ENCODE results near the gene CHST3. TPM values are rescaled to one million over a fixed set of nuclear protein-coding genes. Genes with fewer than 3 reads are reported as not detected.
A peak's percentile ranks its signal among the peaks of the same experiment; 100 is the strongest.

CHST3 gene
- total and polyA plus RNA-seq, 8 donors, result 3.1 to 10.8 (median 3.6) TPM

- TF ChIP-seq, protein P1, sequence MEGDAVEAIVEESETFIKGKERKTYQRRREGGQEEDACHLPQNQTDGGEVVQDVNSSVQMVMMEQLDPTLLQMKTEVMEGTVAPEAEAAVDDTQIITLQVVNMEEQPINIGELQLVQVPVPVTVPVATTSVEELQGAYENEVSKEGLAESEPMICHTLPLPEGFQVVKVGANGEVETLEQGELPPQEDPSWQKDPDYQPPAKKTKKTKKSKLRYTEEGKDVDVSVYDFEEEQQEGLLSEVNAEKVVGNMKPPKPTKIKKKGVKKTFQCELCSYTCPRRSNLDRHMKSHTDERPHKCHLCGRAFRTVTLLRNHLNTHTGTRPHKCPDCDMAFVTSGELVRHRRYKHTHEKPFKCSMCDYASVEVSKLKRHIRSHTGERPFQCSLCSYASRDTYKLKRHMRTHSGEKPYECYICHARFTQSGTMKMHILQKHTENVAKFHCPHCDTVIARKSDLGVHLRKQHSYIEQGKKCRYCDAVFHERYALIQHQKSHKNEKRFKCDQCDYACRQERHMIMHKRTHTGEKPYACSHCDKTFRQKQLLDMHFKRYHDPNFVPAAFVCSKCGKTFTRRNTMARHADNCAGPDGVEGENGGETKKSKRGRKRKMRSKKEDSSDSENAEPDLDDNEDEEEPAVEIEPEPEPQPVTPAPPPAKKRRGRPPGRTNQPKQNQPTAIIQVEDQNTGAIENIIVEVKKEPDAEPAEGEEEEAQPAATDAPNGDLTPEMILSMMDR (IDR thresholded peaks at IDR 0.05), result no peak
- H3K36me3 ChIP-seq, result no peaks in the 10 kb centered on the region
- H3K4me1 ChIP-seq, result no peaks in the 10 kb centered on the region
- H3K4me3 ChIP-seq, result no peak overlapping the region
- no peaks in the 10 kb centered on the region for H3K9me3 ChIP-seq
- no peak overlapping the region for H3K27ac ChIP-seq
- FAIRE-seq (no peak), ATAC-seq (no peak), DNase-seq (no peak)
- intact Hi-C loops (cut with DNase I), result no loop called here
- 48 to 54% methylated on average over 6 of the region's 6 CpGs for WGBS, 2 donors
- H3K27me3 ChIP-seq, result no peaks in the 10 kb centered on the region
Observed at GRCh38 chr10:71948496-71949067, 15.6 kb upstream of the CHST3 start.

GRCh38 chr10:71950683-71951082, 13.5 kb upstream of the CHST3 start:
- ATAC-seq (no peak), DNase-seq (no peak), FAIRE-seq (no peak)
- Histone ChIP-seq H3K4me3 (no peak overlapping the region), H3K27ac (no peak overlapping the region), H3K36me3 (no peaks in the 10 kb centered on the region), H3K9me3 (no peaks in the 10 kb centered on the region), H3K27me3 (no peaks in the 10 kb centered on the region), H3K4me1 (no peaks in the 10 kb centered on the region)
- intact Hi-C loops (cut with DNase I), result loop anchor here in 1 of 3 donors (10.0 kb wide), 1 partner anchor 94 kb away; no protein-coding TSS in a partner anchor
- TF ChIP-seq, protein P1 (IDR thresholded peaks at IDR 0.05), result no peak
- WGBS, 2 donors, result 58 to 75% methylated on average over 6 of the region's 6 CpGs

GRCh38 chr10:71952745-71953144, 11.4 kb upstream of the CHST3 start:
- no peak overlapping the region for H3K27ac ChIP-seq
- H3K4me1 ChIP-seq, result no peaks in the 10 kb centered on the region
- no peaks in the 10 kb centered on the region for H3K36me3 ChIP-seq
- WGBS, 2 donors, result 45 to 58% methylated on average over 3 of the region's 3 CpGs
- ATAC-seq, result no peak
- no peak overlapping the region for H3K4me3 ChIP-seq
- no peaks in the 10 kb centered on the region for H3K27me3 ChIP-seq
- TF ChIP-seq, protein P1 (IDR thresholded peaks at IDR 0.05), result no peak
- FAIRE-seq, result no peak
- DNase-seq, result no peak
- no peaks in the 10 kb centered on the region for H3K9me3 ChIP-seq
- intact Hi-C loops (cut with DNase I), result loop anchor here in 1 of 3 donors (10.0 kb wide), 1 partner anchor 92 kb away; no protein-coding TSS in a partner anchor

DNA sequence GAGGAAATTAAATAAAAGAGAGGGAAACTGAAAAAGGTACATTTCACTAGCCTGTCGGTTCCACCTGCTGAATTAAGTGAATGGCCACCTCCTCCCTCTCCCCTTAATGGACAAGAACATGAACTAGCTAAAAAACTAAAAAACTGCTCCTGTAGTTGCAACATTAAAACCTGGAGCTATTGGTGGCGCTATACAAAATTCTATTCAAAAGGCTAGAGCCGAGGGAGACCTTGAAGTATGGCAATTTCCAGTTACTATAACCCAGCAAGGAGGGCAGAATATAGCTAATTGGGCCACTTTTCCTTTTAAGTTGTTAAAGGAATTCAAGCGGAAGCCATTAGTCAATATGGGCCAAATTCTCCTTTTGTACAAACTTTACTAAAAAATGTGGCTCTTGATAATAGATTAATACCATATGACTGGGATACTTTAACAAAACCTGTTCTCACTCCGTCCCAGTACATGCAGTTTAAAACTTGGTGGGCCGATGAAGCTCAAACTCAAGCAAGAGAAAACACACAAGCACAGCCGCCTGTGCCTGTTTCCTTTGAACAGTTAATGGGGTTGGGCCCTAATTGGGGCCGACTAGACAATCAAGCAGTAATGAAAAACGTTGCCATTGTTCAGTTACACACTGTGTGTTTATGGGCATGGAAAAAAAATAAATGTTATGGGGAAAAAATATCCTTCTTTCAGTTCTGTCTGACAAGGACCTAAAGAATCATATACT, 6.5 kb upstream of the CHST3 start:
- 57 to 61% methylated on average over 9 of the region's 9 CpGs for WGBS, 2 donors
- Histone ChIP-seq H3K4me1 (no peaks in the 10 kb centered on the region), H3K4me3 (no peak overlapping the region), H3K27ac (peak overlapping the region in 1 of 4 donors; percentile 23), H3K9me3 (no peaks in the 10 kb centered on the region), H3K36me3 (no peaks in the 10 kb centered on the region), H3K27me3 (no peaks in the 10 kb centered on the region)
- DNase-seq (no peak), FAIRE-seq (no peak), ATAC-seq (no peak)
- intact Hi-C loops (cut with DNase I), result loop anchor here in 1 of 3 donors (10.0 kb wide), 1 partner anchor 87 kb away; no protein-coding TSS in a partner anchor
- TF ChIP-seq, protein P1 (IDR thresholded peaks at IDR 0.05), result no peak

DNA sequence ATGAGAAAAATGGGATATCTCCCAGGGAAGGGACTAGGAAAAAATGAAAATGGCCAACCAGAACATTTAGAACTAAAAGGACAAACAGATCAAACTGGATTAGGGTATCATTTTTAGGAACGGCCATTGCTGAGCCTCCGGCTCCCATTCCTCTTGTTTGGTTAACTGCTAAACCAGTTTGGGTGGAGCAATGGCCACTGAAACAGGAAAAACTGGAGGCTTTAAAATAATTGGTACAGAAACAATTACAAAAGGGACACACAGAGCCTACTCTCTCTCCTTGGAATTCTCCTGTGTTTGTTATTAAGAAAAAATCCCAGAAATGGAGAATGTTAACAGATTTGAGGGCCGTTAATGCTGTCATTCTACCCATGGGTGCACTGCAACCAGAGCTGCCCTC, 4.7 kb upstream of the CHST3 start:
- Histone ChIP-seq H3K9me3 (no peaks in the 10 kb centered on the region), H3K36me3 (no peaks in the 10 kb centered on the region), H3K4me1 (no peaks in the 10 kb centered on the region), H3K27ac (no peak overlapping the region), H3K4me3 (no peak overlapping the region), H3K27me3 (no peaks in the 10 kb centered on the region)
- TF ChIP-seq, protein P1 (IDR thresholded peaks at IDR 0.05), result no peak
- FAIRE-seq (no peak), ATAC-seq (no peak), DNase-seq (no peak)
- intact Hi-C loops (cut with DNase I), result loop anchor here in 1 of 3 donors (10.0 kb wide), 1 partner anchor 85 kb away; no protein-coding TSS in a partner anchor
- whole genome bisulfite sequencing, 2 donors, result 64 to 76% methylated on average over 3 of the region's 3 CpGs

Data from pancreas (tissue), 10 donors.